Stimulated activated naive CD4-positive, alpha-beta T cell treated with Interleukin-2 at 50 U/mL for 16 hours (primary cell): ENCODE data around the gene NUMBL.
"Not testable (repeated sequence)": the region's sequence is repeated elsewhere in the genome, so short reads cannot be mapped to it uniquely, and the experiment has no call there.

Source experiments
- DNase-seq: peaks from one replicate; lab custom pipeline; 2025; lab: John Stamatoyannopoulos, UW

The NUMBL gene

DNA sequence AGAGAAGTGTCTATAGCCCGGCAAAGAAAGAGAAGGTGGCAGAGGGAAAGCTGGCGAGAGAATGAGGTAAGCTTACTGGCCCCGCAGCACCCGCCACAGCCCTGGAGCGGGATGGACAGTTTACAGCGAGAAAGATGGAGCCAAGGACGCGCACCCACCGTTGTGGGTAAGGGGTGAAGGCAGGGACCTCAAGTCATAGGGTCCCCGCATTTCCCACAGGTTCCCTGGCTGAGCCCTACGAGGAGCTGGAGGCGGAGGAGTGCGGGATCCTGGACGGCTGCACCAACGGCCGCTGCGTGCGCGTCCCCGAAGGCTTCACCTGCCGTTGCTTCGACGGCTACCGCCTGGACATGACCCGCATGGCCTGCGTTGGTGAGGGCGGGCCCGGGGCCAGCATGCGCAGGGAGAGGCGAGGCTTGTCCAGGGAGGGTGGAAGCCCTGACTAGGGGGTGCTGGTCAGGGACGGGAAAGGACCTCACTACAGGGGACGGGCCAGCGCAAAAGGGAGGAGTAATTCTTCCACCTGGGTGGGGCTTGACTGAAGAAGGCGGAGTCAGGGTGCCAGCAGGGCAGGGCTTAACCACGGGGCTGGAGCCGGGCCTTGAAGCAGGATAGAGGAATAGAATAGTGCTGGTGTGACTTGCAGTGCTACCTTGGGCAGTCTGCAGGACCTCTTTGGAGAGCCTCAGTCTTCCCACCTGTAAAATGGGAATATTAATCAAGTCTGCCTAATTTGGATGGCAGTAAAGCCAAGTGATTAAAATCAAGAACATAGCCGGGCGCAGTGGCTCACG, 62.8 kb downstream of the NUMBL start:
- DNase-seq = no peak

DNA sequence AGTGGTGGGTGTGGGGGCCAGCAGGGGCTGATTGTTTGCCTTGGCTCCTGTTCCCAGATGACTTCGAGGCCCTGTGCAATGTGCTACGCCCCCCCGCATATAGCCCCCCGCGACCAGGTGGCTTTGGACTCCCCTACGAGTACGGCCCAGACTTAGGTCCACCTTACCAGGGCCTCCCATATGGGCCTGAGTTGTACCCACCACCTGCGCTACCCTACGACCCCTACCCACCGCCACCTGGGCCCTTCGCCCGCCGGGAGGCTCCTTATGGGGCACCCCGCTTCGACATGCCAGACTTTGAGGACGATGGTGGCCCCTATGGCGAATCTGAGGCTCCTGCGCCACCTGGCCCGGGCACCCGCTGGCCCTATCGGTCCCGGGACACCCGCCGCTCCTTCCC, 63.5 kb downstream of the NUMBL start:
- DNase-seq = no peak

- no peak for DNase-seq
Measured at GRCh38 chr19:40625406-40626120, 64.9 kb downstream of the NUMBL start.

DNA sequence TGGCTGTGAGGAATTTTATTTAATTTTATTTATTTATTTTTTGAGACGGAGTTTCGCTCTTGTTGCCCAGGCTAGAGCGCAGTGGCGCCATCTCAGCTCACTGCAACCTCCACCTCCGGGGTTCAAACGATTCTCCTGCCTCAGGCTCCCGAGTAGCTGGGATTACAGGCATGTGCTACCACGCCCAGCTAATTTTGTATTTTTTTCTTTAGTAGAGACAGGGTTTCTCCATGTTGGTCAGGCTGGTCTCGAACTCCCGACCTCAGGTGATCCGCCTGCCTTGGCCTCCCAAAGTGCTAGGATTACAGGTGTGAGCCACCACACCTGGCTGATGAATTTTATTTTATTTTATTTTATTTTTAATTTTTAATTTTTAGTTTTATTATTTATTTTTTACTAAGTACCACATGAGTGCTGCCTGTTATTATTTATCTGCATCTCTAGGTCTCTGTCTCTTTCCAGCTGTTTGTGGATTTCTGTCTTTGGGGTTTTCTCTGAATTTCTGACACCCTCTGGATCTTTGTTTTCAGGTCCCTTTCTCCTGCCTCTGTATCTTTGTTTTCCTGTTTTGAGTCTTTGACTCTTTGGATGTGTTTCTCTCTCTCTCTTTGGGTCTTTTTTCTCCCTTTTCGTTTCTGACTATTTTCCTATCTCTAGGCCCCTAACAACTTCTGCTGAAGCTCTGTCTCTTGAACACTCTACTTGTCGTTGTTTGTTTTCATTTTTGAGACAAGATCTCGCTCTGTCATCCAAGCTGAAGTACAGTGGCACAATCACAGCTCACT, 65.9 kb downstream of the NUMBL start:
- DNase-seq = not testable (repeated sequence)

- no peak for DNase-seq
Measured at GRCh38 chr19:40623403-40624251, 66.8 kb downstream of the NUMBL start.

DNA sequence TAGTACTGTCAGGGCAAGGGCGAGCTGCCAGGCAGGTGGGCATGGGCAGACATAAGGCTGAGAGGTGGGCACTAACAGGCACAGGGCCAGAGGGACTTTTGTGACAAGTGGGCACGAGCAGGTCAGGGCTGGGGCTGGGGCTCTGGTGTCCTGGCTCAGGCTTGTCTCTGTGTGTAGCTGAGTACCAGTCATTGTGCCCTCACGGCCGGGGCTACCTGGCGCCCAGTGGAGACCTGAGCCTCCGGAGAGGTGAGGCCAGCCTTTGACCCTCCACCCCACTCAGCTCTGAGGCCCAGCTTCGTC, 67.7 kb downstream of the NUMBL start:
- DNase-seq = no peak

- no peak for DNase-seq
Measured at GRCh38 chr19:40621966-40622772, 68.3 kb downstream of the NUMBL start.

GRCh38 chr19:40621283-40621682, 69.2 kb downstream of the NUMBL start:
- DNase-seq = no peak

DNA sequence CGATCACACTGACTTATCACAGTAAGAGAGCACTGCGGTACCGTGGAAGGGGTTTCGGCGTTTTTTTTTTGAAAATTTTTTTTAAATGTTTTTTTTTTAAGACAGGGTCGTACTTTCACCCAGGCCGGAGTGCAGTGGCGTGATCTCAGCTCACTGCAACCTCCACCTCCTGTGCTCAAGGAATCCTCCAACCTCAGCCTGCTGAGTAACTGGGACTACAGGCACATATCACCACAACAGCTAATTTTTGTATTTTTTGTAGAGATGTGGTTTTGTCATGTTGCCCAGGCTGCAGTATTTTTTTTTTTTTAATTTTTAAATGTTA, 70.3 kb downstream of the NUMBL start:
- no peak for DNase-seq

- no peak for DNase-seq
Measured at GRCh38 chr19:40619333-40620160, 70.9 kb downstream of the NUMBL start.

DNA sequence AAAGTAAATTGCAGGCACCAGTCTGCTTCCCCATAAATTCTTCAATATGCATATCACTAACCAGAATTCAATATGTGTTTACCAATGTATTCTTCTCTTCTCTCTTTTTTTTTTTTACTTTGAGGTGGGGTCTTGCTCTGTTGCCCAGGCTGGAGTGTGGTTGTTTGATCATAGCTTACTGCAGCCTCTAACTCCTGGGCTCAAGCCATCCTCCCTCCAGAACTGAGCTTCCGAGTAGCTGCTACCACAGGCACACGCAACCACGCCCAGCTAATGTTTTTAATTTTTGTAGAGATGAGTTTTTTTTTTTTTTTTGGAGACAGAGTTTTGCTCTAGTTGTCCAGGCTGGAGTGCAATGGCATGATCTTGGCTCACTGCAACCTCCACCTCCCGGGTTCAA, 72.5 kb downstream of the NUMBL start:
- no peak for DNase-seq

- DNase-seq = no peak
Measured at GRCh38 chr19:40616941-40617340, 73.5 kb downstream of the NUMBL start.

DNA sequence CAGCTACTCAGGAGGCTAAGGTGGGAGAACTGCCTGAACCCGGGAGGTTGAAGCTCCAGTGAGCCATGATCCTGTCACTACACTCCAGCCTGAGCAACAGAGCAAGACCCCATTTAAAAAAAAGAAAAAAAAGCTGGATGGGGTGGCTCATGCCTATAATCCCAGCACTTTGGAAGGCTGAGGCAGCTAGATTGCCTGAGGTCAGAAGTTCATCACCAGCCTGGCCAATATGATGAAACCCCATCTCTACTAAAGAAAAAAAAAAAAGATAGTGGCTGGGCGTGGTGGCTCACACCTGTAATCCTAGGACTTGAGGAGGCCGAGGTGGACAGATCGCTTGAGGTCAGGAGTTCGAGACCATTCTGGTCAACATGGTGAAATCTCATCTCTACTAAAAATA, 74.3 kb downstream of the NUMBL start:
- no peak for DNase-seq
